Measurements from ENCODE around the gene RBP2.

DNA sequence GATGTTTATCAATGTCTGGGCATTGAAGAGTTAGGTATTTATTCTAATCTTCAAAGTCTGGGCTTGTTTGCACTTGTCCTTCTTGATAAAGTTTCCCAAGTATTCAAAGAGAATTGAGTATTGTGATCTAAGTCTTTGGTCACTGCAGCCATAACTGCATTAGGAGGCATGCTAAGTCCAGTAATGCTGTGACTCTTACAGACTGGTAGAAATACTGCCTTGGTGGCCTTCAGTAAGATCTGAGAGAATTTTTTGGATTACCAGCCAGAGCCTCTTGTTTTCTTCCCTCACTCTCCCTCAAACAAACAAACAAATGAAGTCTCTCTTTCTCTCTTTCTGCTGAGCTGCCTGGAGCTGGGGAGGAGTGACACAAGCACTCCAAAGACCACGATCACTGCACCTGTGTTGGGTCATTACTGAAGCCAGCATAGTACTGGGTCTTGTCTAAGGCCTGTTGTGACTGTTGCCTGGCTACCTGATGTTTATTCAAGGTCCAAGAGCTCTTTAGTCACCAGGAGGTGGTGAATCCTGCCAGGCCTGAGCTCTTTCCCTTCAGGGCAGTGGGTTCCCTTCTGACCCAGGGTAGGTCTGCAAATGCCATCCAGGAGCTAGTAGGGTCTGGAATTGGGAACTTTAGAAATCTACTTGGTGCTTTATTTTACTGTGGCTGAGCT lies 14.8 kb upstream of the RBP2 start:
- TF ChIP-seq GATA3 (IDR thresholded peaks at IDR 0.05; ENCODE audit: low read depth, low read length) (no peak), GATA2 (IDR thresholded peaks at IDR 0.05; ENCODE audit: low read depth, low read length) (no peak)

Measured in SH-SY5Y (cell line).